DMS 273 (cell line): ENCODE results near the gene TSKS.
A peak's percentile ranks its signal among the peaks of the same experiment; 100 is the strongest.

Experiments used
- DNase-seq: peaks from one replicate; lab custom pipeline; 2025; ENCODE audit not compliant: unreplicated experiment; lab: John Stamatoyannopoulos, UW

Gene TSKS

GRCh38 chr19:49763230-49763629 is at the start of gene TSKS:
Gene TSKS, minus strand, starts transcription at chr19:49763306. Its CDS starts 59 bp downstream, at chr19:49763247.
- DNase-seq = no peak

- DNase-seq = peak; percentile 42
Observed at GRCh38 chr19:49812452-49812996, 49.4 kb upstream of the TSKS start.

GRCh38 chr19:49811328-49811727 is 48.2 kb upstream of the TSKS start:
- DNase-seq = no peak

- no peak for DNase-seq
Observed at GRCh38 chr19:49809941-49810389, 46.9 kb upstream of the TSKS start.

GRCh38 chr19:49809160-49809940 is 46.2 kb upstream of the TSKS start:
- DNase-seq = peak; percentile 67

GRCh38 chr19:49808711-49809159 is 45.6 kb upstream of the TSKS start:
- peak; percentile 88 for DNase-seq

- no peak for DNase-seq
Observed at GRCh38 chr19:49807904-49808675, 45.0 kb upstream of the TSKS start.

- DNase-seq = no peak
Observed at GRCh38 chr19:49807058-49807903, 44.2 kb upstream of the TSKS start.

- no peak for DNase-seq
Observed at GRCh38 chr19:49806620-49806959, 43.5 kb upstream of the TSKS start.

GRCh38 chr19:49805822-49806619 is 42.9 kb upstream of the TSKS start:
- no peak for DNase-seq

GRCh38 chr19:49803529-49803856 is 40.4 kb upstream of the TSKS start:
- DNase-seq = no peak

GRCh38 chr19:49802836-49803528 is 39.9 kb upstream of the TSKS start:
- no peak for DNase-seq

- DNase-seq = peak; percentile 86
Observed at GRCh38 chr19:49801966-49802661, 39.0 kb upstream of the TSKS start.

- no peak for DNase-seq
Observed at GRCh38 chr19:49801401-49801888, 38.3 kb upstream of the TSKS start.

GRCh38 chr19:49800771-49801170 is 37.7 kb upstream of the TSKS start:
- DNase-seq = no peak

- DNase-seq = peak; percentile 22
Observed at GRCh38 chr19:49799798-49800376, 36.8 kb upstream of the TSKS start.

- DNase-seq = no peak
Observed at GRCh38 chr19:49799271-49799797, 36.2 kb upstream of the TSKS start.

GRCh38 chr19:49798574-49798973 is 35.5 kb upstream of the TSKS start:
- no peak for DNase-seq
